GM21515 (cell line): ENCODE data around the gene EEF1G.
A peak's percentile ranks its signal among the peaks of the same experiment; 100 is the strongest.
"Not testable (repeated sequence)": the region's sequence is repeated elsewhere in the genome, so short reads cannot be mapped to it uniquely, and the experiment has no call there.

Experiments
- ATAC-seq: cut with Tn5 transposase; IDR thresholded peaks from one replicate; pipeline ENCODE4 v1.9.1; 2021; ENCODE audit not compliant: unreplicated experiment

EEF1G gene

DNA sequence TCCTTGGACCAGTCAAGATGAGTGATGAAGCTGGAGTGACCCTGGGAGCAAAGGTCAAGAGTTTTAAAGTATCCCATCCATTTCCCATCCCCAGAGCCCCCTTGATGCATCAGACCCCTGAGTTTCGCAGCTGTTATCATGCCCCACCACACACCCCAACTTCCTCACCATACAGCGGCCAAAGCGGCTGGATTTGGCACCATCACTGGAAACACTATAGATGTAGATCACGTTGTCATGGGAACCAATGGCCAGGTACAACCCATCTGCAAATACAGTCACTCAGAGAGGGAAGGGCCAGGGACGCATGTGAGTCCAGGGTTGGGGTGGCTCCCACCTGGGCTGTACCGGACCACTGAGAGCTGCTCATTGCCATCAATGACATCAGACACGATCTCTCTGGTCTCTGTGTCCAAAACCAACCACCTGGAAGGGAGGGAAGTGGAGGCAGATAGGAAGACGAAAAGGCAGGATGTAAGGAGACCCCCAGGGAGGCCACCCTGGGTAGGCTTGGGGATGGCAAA lies 30.1 kb upstream of the EEF1G start:
- ATAC-seq, result no peak

DNA sequence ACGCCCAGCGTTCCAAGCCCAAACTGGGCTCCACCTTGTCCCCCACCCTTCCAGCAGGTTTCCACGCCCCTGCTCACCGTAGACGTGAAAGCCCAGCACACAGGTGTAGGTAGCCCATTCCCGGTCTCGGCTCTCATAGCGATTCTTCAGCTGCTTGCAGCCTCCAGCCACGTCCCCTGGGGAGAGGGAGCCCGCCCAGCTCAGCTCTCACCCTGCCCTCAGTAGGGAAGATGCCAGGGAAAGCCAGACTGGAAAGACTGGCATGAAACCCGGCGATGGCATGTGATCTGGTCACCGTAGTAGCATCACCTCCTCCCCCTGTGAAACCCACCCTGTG lies 29.3 kb upstream of the EEF1G start:
- no peak for ATAC-seq

DNA sequence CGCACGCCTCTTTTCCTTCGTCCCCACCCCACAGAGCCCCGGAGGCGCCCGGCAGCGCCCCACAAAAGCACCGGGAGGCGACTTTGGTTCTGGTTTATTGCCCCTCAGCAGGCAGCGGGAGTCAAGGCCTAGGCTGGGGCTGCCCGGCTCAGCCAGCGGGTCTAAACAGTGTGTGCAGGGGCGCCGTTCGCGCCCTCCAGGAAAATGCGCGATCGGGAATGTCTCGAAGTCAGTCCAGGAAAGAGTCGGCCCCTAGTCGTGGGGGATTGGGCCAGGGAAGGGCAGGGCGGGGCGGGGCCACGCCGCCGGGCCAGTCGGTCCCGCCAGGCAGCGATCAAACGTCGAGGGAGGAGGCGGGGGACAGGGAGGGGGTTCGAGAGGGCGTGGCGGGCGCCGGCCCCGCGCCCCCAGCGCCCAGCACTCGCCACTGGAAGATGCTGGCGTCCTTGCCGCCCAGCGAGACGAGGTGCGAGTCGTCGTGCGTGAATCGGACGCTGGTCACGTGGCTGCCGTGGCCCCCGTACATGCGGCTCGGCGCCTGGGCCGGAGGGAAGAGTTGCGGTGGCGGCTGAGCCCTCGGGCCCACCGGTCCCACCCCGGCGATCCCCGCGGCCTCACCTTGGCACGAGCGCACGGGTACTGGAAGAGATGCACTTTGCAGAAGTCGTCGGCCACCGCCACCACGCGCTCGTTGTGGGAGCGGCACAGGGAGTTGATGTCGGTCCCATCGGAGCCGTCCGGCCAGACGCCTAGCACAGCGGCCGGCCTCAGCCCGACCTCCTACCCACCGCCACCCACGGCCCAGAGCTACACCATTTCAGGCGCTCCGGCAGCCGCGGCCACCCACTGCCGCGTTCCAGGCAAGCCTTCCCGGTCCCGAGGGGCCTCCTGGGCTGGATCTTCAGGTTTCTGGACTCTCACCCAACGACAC lies 28.7 kb upstream of the EEF1G start:
- ATAC-seq, result no peak

DNA sequence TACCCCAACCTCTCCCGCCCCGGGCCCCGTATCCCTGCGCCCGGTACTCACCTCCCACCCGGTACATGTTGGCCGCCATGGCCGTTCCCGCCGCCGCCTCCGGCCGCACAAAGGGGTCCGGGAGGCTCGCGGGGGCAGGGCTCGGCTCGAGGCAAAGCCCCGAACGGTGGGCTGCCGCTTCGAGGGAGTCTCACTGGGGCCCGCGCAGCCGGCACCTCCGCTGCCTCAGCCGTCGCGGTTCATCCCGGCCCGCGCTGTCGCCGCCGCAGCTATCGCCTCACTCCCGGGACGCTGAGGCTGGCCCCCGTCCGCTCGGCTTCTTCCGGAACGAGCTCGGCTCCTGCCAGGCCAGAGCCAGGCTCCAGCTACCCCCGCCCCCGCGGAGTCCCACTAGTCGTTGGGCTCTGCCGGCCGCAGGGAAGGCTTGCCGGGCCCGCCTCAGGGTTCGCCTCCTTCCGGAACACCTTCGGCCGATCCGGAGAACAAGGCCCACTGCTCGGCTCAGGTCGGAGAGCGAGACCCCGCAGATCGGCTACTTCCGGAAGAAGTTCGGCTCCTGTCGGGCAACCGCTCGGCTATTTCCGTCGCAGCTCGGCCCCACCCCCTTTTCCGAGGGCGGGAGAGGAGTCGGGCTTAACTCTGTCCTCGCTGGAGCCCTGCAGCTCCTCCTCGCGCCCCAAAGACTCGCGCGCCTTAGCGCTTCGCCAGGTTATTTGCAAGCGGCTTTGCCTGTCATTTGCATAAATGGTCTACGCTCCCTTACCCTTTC lies 27.9 kb upstream of the EEF1G start, which contains the start of gene MTA2:
Gene MTA2, minus strand, starts transcription at position 494 of the 769 bp plus-strand sequence. Its CDS starts 415 bp downstream, at position 79.
- peak; percentile 62 for ATAC-seq

DNA sequence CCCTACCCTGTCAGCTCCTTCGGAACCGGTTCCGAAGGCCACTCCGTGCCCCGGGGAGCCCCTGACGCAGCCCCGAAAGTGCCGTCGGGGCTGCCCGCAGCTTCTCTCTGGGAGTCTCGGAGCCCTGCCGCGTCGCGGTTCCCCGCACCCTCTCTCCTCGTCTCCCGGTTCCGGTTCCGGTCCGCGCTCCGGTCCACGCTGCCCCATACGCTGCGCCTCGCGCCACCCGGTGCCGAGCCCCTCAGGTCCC lies 27.4 kb upstream of the EEF1G start:
- ATAC-seq, result no peak

DNA sequence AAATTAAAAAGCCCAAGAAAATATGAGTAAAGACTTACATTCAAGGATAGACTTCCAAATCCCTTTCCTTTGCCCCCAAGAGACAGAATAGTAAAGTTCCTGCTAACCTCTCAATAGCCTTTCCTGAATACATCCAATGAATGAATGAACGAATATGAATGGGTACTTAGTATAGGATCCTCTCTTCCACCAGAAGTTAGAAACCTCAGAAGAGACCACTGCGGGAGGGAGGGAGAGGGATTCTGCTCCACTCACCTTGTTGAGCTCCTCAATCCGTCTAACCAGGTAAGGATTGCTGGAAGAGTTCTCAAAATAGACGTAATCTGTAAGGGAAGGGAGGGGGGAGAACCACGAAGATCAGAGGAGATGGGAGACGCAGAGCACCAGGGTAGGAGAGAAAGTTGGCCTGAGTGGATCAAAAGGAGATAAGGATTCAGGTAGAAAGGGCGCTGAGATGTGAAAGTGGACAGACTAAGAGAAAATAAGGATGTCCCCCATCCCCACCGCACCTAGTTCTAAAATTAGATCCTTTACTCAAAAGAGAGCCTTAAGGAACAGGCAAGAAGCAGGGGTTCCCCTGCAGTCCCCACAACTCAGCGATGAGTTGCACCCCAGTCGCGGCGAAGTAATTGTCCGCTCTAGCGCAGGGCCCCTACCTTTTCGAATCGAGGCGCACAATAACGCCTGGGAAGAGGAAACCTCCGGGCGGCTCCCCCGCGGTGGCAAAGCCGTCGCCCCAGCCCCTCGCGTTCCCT lies 26.9 kb upstream of the EEF1G start:
- ATAC-seq, result no peak

DNA sequence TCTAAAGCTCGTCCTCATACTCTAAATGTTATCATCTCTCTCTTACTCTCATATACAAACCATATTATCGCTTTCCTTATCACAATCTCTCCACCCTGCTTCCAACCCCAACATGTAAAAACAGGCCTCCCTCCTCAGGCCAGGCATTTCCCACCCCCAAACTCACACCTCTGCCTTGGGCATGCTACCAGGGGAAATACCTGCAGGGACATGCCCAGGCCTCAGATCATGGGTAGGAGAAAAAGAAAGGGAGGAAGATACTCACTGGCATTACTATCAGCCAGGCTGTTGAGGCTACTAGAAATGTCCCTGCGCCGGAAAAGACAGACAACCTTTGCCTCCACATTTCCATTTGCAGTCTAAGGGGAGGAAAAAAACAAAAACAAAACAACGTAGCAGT lies 26.2 kb upstream of the EEF1G start:
- no peak for ATAC-seq

DNA sequence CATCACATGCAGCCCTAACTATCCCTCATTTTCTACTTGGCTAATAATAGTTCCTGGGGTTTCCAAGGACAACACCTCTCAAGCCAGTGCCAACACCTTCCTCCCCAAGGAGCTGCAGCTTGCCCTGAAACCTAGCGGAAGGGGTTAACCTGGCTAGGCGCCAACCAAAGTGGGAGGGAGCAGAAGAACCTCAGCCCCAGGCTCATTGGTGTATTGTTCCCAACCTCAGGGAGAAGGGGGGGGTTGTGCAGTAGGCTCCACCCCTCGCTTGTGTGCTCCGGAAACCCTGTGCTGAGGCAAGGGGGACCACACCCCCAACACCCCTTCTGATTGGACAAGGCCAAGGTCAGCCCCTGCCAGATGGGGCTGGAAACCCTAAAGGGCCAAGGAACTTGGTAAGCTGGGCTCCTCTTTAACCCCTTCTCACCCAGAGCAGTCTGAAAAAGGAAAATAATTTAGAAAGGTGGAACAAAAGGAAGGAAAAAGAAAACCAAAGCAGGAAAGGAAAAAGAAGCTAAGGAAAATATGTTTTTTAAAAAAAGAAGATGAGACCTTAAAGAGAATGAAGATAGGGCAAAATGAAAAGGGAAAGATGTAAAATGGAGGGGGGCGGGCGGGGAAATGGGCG lies 25.5 kb upstream of the EEF1G start:
- peak; percentile 50 for ATAC-seq

DNA sequence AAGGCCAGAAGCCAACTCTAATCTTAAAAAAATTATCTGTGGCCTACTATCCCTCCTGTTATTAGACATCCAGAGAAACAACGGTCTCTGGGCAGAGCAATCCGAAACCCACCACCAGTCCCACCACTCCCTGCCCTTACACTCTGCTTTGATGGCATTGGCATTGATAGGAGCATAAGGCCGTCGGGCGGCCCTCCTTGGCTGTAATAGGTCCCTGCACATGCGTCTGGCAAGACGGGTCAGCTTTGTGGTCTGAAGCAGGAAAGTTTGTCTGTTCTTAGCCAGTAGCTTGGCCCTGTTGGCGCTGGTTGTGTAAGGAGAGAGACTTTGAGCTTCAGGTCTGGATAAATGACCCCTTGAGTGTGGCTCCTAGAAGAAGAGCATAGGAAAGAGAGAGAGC lies 21.4 kb upstream of the EEF1G start:
- ATAC-seq, result no peak

DNA sequence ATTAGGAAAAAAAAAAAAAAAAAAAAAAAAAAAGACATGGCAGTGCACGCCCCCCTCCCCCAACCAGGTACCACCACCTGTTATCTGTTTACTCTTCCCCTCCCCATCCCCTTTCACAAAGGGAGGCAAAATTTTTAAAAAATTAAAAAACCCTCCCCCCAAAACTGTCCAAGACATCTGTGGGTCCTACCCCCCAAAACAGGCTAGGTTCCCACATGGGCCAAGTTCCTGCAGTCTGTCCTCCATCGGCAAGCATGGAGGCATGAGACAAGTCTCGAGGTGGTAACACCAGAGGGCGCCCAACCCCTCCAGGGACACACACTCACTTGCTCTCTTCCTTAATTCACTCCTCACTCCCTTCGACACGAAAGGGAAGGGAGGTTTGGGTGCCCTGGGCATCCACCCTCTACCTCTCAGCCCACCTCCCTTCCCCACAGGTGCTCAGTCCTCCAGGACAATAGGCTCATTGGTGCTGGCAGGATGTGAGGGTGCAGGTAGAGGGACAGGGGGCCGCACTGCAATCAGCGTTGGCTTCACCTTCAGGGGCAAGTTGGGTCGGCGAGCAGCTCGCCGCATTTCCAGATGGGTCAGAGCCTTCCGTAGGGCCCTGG lies 19.8 kb upstream of the EEF1G start:
- no peak for ATAC-seq

DNA sequence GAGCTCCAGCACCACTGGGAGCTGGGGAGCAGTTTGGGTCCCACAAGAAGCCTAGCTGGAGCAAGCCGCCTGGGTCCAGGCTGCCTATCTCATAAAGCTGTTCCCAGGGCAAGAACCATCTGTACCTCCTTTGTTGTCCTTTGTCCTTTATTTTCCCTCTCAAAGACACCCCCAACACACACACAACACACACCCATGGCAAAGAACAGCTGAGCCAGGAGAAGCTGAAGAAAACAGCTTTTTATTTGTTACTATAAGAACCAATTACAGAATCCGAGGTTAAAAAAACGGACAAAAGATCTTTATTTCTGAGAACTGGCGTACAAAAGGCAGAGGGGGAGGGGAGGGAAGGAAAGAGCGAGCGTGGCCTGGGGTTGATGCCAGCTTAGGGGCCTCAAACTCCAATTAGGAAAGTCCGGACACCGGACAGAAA lies 19.3 kb upstream of the EEF1G start:
- ATAC-seq, result no peak

DNA sequence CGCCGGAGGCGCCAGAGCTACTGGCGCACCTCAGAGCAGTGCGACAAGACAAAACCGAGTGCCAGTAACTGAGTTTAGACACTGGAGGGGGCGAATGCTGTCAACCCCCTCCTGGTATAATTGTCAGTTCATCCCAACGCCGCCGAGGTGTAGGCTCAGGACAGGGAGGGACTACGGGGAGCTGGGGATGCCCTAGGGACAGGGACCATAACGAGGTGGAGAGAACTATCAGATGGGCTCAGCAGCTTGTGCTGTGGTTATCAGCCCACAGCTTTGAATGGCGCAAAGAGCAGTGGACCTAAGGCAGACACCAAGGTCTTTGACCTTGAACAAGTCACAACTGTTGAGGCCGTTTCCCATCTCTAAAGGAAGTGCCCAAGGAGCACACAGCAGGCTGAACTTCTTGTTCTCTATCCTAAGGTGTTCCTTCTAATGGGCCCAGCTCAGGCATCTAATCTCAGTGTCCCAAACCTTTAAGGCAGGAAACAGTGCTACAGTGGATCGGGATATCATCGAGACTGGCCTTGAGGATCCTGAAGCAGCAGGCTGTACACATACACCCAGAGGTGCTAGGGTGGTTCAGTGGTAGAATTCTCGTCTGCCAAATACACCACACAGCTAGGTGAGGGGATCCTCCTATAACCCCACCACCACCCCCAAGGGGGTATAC lies 18.6 kb upstream of the EEF1G start:
- ATAC-seq, result peak; percentile 1

DNA sequence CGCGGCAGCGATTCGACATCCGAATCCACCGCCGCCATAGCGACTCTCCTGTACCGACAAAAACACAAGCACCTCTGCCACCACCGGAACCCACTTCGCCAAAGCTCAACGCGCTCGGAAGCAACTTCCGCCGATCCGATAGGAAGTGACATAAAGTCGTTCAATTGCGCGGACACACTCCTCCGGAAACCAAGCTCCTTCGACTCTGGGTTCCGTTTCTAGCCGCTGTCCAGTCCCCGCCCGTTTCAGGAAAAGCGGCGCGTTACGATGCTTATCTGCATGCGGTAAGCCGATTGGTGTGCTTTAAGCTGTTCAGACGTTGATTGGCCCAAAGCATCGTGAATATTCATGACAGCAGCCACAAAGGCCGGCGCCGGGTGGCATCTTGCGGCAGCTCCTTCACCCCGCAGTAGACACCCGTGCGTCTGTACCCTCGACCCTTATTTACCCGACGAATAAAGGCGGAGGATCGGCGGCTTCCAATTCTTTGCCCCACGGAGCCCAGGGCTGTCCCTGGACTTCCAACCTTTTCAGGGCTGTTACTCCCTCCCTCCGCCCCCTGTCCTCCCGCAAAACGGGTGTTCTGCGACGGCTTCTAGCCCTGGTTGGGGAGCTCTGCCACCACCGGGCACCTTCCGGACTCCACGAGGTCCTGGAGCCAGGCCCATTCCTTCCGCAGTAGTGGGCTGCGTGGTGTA lies 17.9 kb upstream of the EEF1G start, which contains the start of gene TUT1:
Gene TUT1, minus strand, starts transcription at position 76 of the 698 bp plus-strand sequence. Its CDS starts 38 bp downstream, at position 38.
- ATAC-seq, result peak; percentile 74

DNA sequence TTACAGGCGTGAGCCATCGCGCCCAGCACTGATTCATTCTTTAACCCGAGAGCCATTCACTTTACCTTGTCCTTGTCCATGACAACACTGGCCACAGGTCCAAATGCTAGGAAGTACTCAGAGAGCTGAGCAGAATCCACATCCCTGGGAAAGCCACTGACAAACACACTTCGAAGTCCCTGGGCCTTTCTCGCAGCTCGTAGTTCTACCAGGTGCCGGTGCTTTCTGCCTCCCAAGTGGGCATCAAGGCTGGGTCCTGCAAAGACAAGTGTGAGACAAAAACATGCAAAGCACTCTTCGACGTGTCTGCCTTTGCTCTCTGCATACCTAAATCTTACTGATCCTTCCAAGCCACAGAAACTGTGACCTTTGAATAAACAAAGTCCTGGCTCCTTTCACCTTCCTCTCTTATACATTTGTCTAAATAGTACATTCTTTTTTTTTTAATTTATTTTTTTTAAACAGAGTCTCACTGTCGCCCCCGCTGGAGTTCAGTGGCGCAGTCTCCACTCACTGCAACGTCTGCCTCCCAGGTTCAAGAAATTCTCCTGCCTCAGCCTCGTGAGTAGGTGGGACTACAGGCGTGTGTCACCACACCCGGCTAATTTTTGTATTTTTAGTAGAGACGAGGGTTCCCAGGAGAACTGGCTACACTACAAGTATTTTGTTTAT lies 15.4 kb upstream of the EEF1G start:
- ATAC-seq, result no peak

DNA sequence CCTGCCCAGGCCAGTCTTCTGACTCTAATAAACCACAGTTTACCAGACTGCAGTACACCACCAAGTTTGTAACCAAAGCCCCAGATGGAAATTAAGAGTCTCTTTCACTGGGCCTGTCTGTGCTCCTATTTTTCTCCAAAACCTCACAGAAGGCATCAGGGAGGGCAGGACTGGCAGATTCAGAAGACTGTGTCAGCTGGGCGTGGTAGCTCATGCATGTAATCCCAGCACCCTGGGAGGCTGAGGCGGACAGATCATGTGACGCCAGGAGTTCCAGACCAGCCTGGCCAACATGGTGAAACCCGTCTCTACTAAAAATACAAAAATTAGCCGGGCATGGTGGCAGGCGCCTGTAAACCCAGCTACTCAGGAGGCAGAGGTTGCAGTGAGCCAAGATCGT lies 11.7 kb upstream of the EEF1G start:
- ATAC-seq, result not testable (repeated sequence)

DNA sequence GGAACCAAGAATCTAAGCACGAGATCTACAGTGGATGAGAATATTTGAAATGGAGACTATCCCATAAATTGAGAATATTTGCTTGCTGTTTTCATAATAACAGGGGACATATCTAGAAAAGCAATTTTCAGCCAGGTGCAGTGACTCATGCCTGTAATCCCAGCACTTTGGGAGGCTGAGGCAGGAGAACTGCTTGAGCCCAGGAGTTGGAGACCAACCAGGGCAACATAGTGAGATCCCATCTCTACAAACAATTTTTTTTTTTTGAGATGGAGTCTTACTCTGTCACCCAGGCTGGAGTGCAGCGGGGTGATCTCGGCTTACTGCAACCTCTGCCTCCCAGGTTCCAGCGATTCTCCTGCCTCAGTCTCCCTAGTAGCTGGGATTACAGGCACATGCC lies 8.0 kb upstream of the EEF1G start:
- ATAC-seq, result not testable (repeated sequence)

DNA sequence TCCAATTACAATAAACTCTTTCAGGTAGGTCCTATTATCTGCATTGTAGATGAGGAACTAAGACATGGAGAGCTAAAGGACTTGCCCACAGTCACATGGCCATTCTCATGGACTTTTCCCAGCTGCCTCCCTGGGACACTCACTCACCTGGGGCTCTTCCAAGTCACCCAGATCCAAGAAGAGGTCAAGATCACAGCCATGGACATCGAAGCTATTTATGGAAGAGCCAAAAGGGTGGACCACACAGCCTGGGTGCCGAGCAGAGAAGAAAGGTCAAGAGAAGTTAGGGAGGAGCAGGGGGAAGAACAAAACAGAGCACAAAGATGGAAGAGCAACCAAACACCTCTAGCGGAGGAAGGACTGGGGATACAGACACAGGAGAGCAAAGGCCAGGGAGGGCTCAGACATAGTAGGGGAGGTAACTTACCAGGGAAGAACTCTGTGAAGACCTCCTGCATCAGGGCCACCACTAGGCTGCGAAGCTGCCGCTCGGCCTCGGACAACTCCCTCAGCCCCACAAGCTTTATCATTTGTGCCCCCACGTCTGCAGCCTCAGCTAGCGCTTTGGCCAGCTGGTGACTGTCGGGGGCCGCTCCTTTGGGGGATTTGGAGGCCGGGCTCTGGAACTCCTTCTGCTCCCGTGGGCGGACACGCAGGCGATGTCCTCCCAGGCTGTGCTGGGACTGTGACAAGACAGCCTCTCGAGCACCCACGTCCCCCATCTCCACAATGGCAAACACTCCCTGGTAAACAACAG lies 7.4 kb upstream of the EEF1G start:
- ATAC-seq, result no peak

DNA sequence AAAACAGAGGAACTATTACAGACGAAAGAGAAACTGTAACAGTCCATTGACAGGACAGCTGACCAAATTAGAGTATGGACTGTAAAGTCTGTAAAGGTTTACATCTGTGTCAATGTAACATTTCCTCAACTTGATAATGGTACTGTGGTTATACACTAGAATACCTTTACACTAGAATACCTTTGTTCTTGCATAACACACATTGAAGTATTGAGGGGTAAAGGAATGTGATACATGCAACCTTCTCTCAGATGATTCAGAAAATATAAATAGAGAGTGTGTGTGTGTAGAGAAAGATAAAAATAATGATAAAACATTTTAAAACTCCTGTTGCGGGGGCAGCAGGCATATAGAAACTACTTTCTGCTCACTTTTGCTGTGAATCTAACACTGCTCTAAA lies 5.6 kb upstream of the EEF1G start:
- ATAC-seq, result no peak
